Suprapubic skin (tissue), 4 donors: Measurements from ENCODE around the gene C1orf21. TPM values are rescaled to one million over a fixed set of nuclear protein-coding genes. Genes with fewer than 3 reads are reported as not detected.
A peak's percentile ranks its signal among the peaks of the same experiment; 100 is the strongest.

ENCODE experiments used
- DNase-seq, 2 donors: peaks; one replicate each; pipeline ENCODE4 v3.0.0-alpha.2; 2019; ENCODE audit warnings: low spot score in 2 of 2
- H3K27ac ChIP-seq: fragments of 200-600 bp; sonication (generic); one replicate; pipeline ENCODE4 v1.5.1; 2019
- H3K27me3 ChIP-seq: fragments of 200-600 bp; sonication (generic); one replicate; pipeline ENCODE4 v1.5.1; 2019
- H3K36me3 ChIP-seq: fragments of 200-600 bp; sonication (generic); one replicate; pipeline ENCODE4 v1.5.1; 2019
- H3K4me1 ChIP-seq: fragments of 200-600 bp; sonication (generic); one replicate; pipeline ENCODE4 v1.5.1; 2019
- H3K4me3 ChIP-seq: fragments of 200-600 bp; sonication (generic); one replicate; pipeline ENCODE4 v1.5.1; 2019; ENCODE audit warnings: mild to moderate bottlenecking
- H3K9me3 ChIP-seq: fragments of 200-600 bp; sonication (generic); one replicate; pipeline ENCODE4 v1.5.1; 2019
- CTCF ChIP-seq, 2 donors: fragments of 200-600 bp in 1 of 2; fragments of 450-650 bp in 1 of 2; sonication (generic) in 1 of 2; IDR thresholded peaks; one replicate each; pipeline ENCODE4 v1.5.1; 2016 to 2019; ENCODE audit warnings: antibody characterized with exemption in 2 of 2, mild to moderate bottlenecking in 1 of 2, moderate library complexity in 1 of 2
- EP300 ChIP-seq: sonication (generic); formaldehyde crosslinking; IDR thresholded peaks from one replicate; pipeline ENCODE4 v1.6.1; 2017; ENCODE audit warnings: antibody characterized with exemption
- POLR2A ChIP-seq, 2 donors: fragments of 450-650 bp; IDR thresholded peaks; one replicate each; pipeline ENCODE4 v1.6.1; 2017; ENCODE audit warnings: antibody characterized with exemption in 2 of 2, mild to moderate bottlenecking in 2 of 2, moderate library complexity in 2 of 2
- POLR2AphosphoS5 ChIP-seq, 3 donors: sonication (generic); formaldehyde crosslinking; IDR thresholded peaks; one replicate each; pipeline ENCODE4 v1.6.1; 2017; ENCODE audit warnings: antibody characterized with exemption in 3 of 3
- WGBS: methylation state at CpG from one replicate; pipeline ENCODE4 v1.1.5; 2018; 5-methylcytosine and 5-hydroxymethylcytosine counted together
- total RNA-seq, 4 donors: library from RNA; depleted of rRNA; stranded (reverse); fragments of >200 nt; gene quantifications; one replicate each; pipeline ENCODE4 v1.1.0, GENCODE V29; 2016

C1orf21 gene
- total RNA-seq, 4 donors from 2014 or later = 73.0 to 95.7 (median 79.2) TPM

- no peak for DNase-seq
- 25% methylated on average over 5 of the region's 5 CpGs for WGBS
Observed at GRCh38 chr1:184388971-184389370, 2.1 kb downstream of the C1orf21 start.

GRCh38 chr1:184389446-184389845 lies 2.6 kb downstream of the C1orf21 start:
- H3K4me3 ChIP-seq = peak overlapping the region; percentile 92
- no peaks in the 10 kb centered on the region for H3K27me3 ChIP-seq
- WGBS = 48% methylated on average over 2 of the region's 2 CpGs
- no peaks in the 10 kb centered on the region for H3K36me3 ChIP-seq
- peaks cover 68% of the 10 kb centered on the region for H3K4me1 ChIP-seq
- TF ChIP-seq EP300 (no peak), POLR2AphosphoS5 (IDR thresholded peaks at IDR 0.05) (no peak), CTCF (IDR thresholded peaks at IDR 0.05) (no peak), POLR2A (IDR thresholded peaks at IDR 0.05) (no peak)
- H3K27ac ChIP-seq = peak overlapping the region; percentile 97
- H3K9me3 ChIP-seq = no peaks in the 10 kb centered on the region
- no peak for DNase-seq

More at GRCh38 chr1:184388971-184389370, 2.1 kb downstream of the C1orf21 start:
- Histone ChIP-seq H3K36me3 (no peaks in the 10 kb centered on the region), H3K9me3 (no peaks in the 10 kb centered on the region), H3K4me3 (peak overlapping the region; percentile 92), H3K27me3 (no peaks in the 10 kb centered on the region), H3K27ac (peak overlapping the region; percentile 97), H3K4me1 (peaks cover 63% of the 10 kb centered on the region)
- TF ChIP-seq POLR2A (IDR thresholded peaks at IDR 0.05) (no peak), CTCF (IDR thresholded peaks at IDR 0.05) (no peak), POLR2AphosphoS5 (IDR thresholded peaks at IDR 0.05) (no peak), EP300 (no peak)

GRCh38 chr1:184390889-184391288 lies 4.1 kb downstream of the C1orf21 start:
- H3K36me3 ChIP-seq = no peaks in the 10 kb centered on the region
- peaks cover 82% of the 10 kb centered on the region for H3K4me1 ChIP-seq
- DNase-seq = no peak
- H3K27me3 ChIP-seq = no peaks in the 10 kb centered on the region
- H3K9me3 ChIP-seq = no peaks in the 10 kb centered on the region
- H3K27ac ChIP-seq = peak overlapping the region; percentile 61
- WGBS = 57% methylated on average over 2 of the region's 2 CpGs
- no peak for TF ChIP-seq CTCF (IDR thresholded peaks at IDR 0.05)
- TF ChIP-seq POLR2AphosphoS5 (IDR thresholded peaks at IDR 0.05) = no peak
- TF ChIP-seq POLR2A (IDR thresholded peaks at IDR 0.05) = no peak
- TF ChIP-seq EP300 = no peak
- no peak overlapping the region for H3K4me3 ChIP-seq

- Histone ChIP-seq H3K4me1 (peaks cover 80% of the 10 kb centered on the region), H3K9me3 (no peaks in the 10 kb centered on the region), H3K27ac (peak overlapping the region; percentile 61), H3K27me3 (no peaks in the 10 kb centered on the region), H3K4me3 (no peak overlapping the region), H3K36me3 (no peaks in the 10 kb centered on the region)
- no peak for DNase-seq
- WGBS = 73% methylated on average over 6 of the region's 6 CpGs
- TF ChIP-seq EP300 (no peak), POLR2A (IDR thresholded peaks at IDR 0.05) (no peak), CTCF (IDR thresholded peaks at IDR 0.05) (no peak), POLR2AphosphoS5 (IDR thresholded peaks at IDR 0.05) (no peak)
Observed at GRCh38 chr1:184392067-184392466, 5.2 kb downstream of the C1orf21 start.

GRCh38 chr1:184392779-184393522 lies 6.1 kb downstream of the C1orf21 start:
- no peaks in the 10 kb centered on the region for H3K9me3 ChIP-seq
- peaks cover 80% of the 10 kb centered on the region for H3K4me1 ChIP-seq
- no peak for DNase-seq
- TF ChIP-seq POLR2AphosphoS5 (IDR thresholded peaks at IDR 0.05) = peak in 1 of 3 donors; percentile 11
- TF ChIP-seq EP300 = no peak
- TF ChIP-seq POLR2A (IDR thresholded peaks at IDR 0.05) = no peak
- no peak for TF ChIP-seq CTCF (IDR thresholded peaks at IDR 0.05)
- H3K27ac ChIP-seq = no peak overlapping the region
- no peaks in the 10 kb centered on the region for H3K27me3 ChIP-seq
- no peaks in the 10 kb centered on the region for H3K36me3 ChIP-seq
- WGBS = 56% methylated on average over 5 of the region's 5 CpGs
- H3K4me3 ChIP-seq = no peak overlapping the region
